HG02840 (cell line): Measurements from ENCODE around the gene MXD4.
"Not testable (repeated sequence)": the region's sequence is repeated elsewhere in the genome, so short reads cannot be mapped to it uniquely, and the experiment has no call there.

Experiments
- ATAC-seq: cut with Tn5 transposase; IDR thresholded peaks from one replicate; pipeline ENCODE4 v1.9.1; 2021; ENCODE audit warnings: mild to moderate bottlenecking, moderate library complexity, moderate number of reproducible peaks; ENCODE audit not compliant: unreplicated experiment, low FRiP score

The MXD4 gene

GRCh38 chr4:2276581-2277325 lies 14.8 kb upstream of the MXD4 start:
- ATAC-seq = no peak

GRCh38 chr4:2275546-2276251 lies 13.8 kb upstream of the MXD4 start:
- no peak for ATAC-seq

DNA sequence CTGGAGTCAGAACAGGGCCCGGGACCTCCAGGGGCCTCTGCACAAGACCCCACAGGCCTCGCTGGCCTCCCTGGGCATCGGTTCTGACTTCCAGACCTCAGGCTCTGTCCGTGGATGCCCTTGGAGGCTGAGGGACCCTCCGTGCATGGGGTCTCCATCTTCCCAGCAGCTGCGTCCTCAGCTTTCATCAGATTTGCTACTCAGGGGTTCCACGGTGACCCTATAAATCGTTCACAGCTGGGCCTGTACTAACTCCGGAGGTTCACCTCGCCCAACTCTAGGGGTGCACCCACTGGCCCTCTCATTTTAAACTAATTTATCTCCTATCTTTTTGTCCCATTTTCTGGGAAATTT lies 13.1 kb upstream of the MXD4 start:
- ATAC-seq = not testable (repeated sequence)

DNA sequence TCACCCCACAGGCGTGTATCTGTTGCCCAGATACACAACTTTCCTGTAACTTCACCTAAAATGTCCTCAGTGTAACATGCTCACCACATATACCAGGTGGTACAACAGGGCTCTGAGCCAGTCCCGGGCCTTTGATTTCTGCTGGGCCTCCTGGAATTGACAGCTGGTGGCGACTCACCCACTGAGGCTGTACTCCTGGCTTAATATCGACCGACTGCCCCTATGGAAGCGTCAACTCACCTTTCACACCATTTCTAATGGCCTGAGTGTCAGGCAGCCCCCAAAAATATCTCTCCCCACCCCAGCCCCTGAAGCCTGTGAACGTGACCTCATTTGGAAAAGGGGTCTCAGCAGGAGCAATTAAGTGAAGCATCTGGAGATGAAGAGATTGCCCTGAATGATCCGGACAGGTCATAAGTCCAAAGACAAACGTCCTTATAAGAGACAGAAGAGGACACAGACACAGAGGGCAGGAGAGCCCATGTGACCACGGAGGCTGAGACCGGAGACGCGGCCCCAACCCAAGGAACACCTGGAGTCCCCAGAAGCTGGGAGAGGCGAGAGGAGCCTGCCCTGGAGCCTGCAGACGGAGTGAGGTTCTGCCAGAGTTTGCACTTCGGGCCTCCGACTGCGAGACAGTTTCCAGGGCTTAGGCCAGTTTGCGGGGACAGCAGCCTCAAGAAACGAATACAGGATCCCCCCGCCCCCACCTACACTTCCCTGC lies 12.6 kb upstream of the MXD4 start:
- no peak for ATAC-seq

DNA sequence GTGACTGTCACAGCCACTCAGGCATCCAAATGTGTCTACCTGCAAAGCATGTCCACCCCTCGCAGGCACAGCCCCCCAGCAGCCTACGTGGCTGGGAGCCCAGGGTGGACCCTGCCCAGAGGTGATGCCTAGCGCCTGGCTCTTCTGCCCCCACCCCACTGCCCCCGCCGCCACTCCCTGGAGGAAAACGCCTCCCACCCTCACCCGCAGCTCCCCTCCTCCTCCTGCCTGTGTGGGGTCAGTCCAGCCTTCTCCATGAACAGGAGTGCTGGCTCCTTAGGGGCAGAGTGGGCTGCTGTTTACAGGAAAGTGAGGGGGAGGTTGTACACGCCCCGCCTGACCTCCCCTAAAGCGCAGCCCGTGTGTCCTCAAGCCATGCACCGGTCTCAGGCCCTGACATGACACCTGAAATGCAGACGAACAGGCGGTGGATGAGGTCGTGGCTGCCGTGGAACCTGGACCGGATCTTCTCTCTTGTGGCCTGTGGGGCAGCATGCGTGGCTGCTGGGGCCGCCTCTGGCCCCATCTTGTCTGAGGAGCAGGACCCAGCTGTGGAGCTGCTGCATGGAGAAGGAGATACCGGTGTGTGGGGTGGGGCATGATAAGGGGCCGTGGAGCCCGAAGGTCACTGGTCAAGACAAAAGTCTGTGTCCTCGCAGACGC lies 11.9 kb upstream of the MXD4 start:
- ATAC-seq = no peak

- ATAC-seq = no peak
These were observed 11.3 kb upstream of the MXD4 start for GRCh38 chr4:2273221-2273620.

GRCh38 chr4:2272828-2273120 lies 10.9 kb upstream of the MXD4 start:
- no peak for ATAC-seq

- no peak for ATAC-seq
These were observed 10.3 kb upstream of the MXD4 start for GRCh38 chr4:2272026-2272827.

- ATAC-seq = no peak
These were observed 9.5 kb upstream of the MXD4 start for GRCh38 chr4:2271279-2272025.

DNA sequence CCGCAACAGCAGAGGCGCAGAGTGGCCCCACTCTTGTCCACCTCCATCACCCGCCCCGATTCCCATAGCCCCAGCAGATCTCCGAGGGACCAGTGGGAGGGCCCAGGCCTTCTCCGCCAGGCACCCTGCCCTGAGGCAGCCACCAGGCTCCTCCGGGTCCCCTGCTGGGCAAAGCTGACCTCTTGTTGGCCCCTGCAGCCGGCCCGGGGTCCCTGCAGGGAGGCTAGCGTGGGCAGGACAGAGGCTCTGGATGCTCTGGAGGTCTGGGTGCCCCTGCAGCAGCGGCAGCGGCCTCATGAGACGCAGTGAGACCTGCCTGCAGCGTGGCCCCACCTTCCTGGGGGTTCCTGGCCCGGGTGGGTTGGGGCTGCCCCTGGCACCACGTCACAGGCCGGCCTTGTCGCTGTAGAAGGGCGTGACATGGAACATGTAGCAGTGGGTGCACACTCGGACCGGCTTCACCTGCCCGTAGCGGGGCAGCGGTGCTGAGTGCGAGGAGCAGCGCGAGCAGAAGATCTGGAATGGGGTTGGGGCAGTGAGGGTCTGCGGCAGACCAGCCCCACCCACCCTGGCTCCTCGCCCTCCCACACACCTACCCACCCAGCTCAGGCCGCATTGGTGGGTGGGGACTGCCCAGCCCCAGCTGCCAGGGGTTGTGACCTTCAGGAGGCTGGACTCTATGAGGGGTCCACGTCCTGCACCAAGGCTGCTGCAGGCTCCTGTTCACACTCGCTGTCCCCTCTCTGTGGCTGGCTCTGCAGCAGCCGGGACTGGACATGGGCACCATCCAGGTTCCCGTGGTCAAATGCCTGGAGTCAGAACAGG lies 8.6 kb upstream of the MXD4 start:
- no peak for ATAC-seq

DNA sequence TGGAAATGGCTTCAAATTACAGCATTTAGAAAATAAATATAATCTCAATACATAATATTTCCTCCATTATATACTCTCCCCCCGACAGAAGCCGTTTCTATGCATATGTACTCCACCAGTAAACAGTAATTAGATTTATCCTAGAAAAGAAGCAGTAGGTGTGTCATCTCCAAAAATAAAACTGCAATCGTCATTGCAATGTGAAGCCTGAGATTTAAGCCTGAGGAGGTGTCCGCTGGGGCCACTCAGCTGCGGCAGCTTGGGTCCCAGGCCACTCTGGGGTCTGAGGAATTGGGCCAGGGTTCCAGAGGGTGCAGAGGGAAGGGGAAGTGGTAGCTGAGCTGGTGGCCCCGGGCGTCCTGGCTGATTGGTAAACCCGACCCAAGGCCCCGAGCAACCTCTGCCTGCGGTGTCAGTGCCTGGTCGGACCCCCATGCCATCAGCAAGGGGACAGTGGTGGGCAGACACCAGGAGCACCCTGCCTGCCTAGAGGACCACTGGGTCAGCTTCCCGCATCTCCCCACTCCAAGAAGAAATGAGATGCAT lies 7.8 kb upstream of the MXD4 start:
- no peak for ATAC-seq

DNA sequence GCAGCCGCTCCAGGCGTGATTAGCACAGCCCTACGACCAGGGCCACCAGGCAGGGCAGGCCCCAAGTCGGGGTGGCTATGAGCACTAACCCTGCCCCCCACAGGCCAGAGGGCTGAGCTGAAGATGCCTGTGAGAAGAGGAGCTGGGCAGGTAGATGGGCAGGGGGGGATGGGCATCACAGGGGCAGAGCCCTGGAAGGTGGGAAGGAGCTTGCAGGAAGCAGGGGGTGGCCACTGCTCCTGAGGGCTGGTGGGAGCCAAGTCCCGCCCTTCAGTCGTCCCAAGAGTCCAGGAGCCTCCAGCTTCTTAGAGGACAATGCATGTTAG lies 7.3 kb upstream of the MXD4 start:
- ATAC-seq = no peak

GRCh38 chr4:2268357-2269205 lies 6.7 kb upstream of the MXD4 start:
- ATAC-seq = no peak

DNA sequence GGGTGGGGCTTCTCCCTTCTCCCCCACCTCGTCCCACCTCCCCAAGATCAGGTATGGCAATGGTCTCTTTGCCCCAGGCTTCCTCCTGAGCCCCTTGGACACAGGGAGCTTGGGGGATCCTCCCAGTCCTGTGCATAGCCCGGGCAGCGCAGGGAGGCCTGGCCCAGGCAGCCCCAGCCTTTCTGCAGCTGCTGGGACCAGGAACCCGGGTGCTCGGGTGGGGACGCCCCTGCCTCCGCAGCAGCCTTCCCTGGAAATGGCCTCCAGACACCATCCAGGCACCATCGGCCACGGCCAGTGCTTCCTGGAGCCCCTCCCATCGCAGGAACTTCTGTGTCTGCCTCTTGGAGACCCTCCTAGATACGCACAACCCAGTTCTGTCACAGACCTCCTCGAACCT lies 5.9 kb upstream of the MXD4 start:
- ATAC-seq = no peak

DNA sequence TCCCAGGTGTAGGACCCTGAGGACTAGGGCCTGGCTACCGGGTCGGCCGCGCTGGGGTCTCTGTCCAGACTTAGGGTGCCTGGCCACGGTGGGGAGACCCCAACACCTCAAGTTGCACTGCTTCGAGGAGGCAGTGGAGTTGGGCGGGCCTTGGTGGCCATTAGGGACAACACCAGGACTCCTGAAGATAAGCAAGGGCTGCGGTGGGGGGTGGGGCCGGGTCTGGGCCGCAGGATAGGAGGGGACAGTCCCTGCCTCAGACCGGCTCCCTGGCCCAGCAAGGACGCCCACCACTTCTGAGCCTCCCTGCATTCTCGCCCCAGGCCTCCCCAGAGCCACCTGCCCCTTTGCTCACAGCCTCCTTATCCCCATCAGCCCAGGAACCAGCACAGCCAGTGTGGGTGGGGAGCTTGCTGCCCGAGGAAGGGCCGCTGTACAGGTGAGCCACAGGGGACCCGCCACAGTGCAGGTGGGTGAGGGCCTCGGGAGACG lies 5.5 kb upstream of the MXD4 start:
- no peak for ATAC-seq

DNA sequence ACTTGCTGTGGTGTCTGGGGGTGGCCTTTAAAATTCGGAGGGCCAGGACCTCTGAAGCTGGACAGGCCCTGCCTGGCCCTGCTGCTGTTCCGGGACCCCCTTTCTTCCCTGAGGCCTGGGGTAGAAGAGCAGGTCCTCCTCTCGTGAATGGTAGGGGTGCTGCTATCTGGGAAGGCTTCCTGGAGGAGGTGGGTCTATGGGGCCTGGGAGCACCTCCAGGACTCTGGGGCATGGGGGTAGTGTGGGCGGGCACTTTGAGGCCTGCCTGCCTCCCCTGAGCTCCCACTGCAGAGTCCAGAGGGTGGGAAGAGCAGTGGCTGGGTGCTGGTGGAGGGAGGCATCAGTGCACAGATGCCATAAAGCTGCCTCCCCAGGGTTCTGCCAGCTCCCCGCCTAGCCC lies 4.9 kb upstream of the MXD4 start:
- ATAC-seq = no peak

DNA sequence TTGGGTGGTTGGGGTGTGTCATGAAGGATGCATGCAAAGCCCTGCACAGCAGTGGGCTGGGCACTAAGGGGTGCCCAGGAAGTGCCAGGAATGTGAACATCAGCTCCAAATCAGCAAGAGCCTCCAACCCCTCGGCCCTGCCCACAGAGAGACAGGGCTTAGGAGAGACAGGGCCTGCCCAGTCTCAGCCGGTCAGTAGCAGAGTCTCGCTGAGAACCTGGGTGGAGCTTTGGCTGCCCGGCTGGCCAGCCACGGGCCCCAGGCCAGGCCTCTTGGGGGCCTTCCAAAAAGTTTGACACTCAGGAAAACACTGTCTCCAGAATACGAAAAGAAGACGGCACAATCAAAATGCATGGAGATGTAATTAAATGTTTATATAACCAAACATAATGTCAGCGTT lies 4.3 kb upstream of the MXD4 start:
- no peak for ATAC-seq
